Measurements from ENCODE around the gene ASTN2. TPM values are rescaled to one million over a fixed set of nuclear protein-coding genes. Genes with fewer than 3 reads are reported as not detected.

The ASTN2 gene
- total and polyA plus RNA-seq, 4 donors: 0.57 to 2.9 (median 1.4) TPM

DNA sequence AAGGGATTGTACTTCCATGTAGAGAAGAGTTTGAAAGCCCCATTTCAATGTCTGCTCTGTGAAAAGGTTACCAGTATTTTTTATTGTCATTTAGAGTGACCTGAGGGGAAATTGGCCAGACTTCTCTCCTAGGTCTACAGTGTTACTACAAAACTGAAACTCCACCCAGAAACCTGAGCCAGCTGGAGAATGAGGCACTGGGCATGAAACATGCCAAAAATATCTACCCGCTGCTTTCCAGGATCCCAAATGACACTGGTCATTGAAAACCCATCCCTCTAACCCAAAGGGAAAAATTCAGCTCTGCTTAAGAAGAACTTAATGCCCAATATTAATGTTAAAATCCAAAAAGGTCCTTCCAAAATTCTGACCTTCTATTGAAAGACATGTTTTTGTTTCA is 826.9 kb downstream of the ASTN2 start:
- TF ChIP-seq GABPA (IDR thresholded peaks at IDR 0.05 in 1 of 2, conservative IDR thresholded peaks at IDR 0.05 in 1 of 2) (no peak), ZBTB33 (IDR thresholded peaks at IDR 0.05) (no peak)
- no peaks in the 10 kb centered on the region for H3K4me1 ChIP-seq (ENCODE audit: control insufficient read depth in 4 of 4, insufficient read depth in 4 of 4, low read length in 3 of 4)
- 100% methylated on average over 1 of the region's 1 CpG for WGBS

GRCh38 chr9:116585896-116586295 is 829.0 kb downstream of the ASTN2 start:
- no peak for TF ChIP-seq SP1 (IDR thresholded peaks at IDR 0.05)
- TF ChIP-seq EGR1 (IDR thresholded peaks at IDR 0.05; ENCODE audit: low read depth in 2 of 2): no peak
- TF ChIP-seq HNF4G (IDR thresholded peaks at IDR 0.05): no peak
- WGBS: 99% methylated on average over 1 of the region's 1 CpG
- peaks cover 0 to 3% (median 0%) of the 10 kb centered on the region in 4 donors for H3K36me3 ChIP-seq (ENCODE audit: control insufficient read depth in 4 of 4, insufficient read depth in 3 of 4, low read depth in 1 of 4, low read length in 3 of 4)

More for the DNA sequence above, 826.9 kb downstream of the ASTN2 start:
- no peak overlapping the region for H3K27ac ChIP-seq (ENCODE audit: low read depth in 1 of 2, low read length in 2 of 2)
- no peak overlapping the region for H3K9ac ChIP-seq (ENCODE audit: low read depth in 1 of 2, low read length in 2 of 2)
- no peaks in the 10 kb centered on the region for H3K27me3 ChIP-seq (ENCODE audit: control insufficient read depth in 4 of 4, insufficient read depth in 4 of 4, low read length in 3 of 4)
- no peak for DNase-seq (ENCODE audit: low spot score)
- peaks cover 0 to 5% (median 0%) of the 10 kb centered on the region in 4 donors for H3K9me3 ChIP-seq (ENCODE audit: control insufficient read depth in 4 of 4, low read length in 3 of 4)
- H3K36me3 ChIP-seq (ENCODE audit: control insufficient read depth in 4 of 4, insufficient read depth in 3 of 4, low read depth in 1 of 4, low read length in 3 of 4): peaks cover 0 to 3% (median 0%) of the 10 kb centered on the region in 4 donors
- no peak overlapping the region for H3K4me3 ChIP-seq (ENCODE audit: low read depth in 1 of 3, low read length in 3 of 3)

GRCh38 chr9:116585204-116585603 is 829.7 kb downstream of the ASTN2 start:
- DNase-seq (ENCODE audit: low spot score): no peak
- Histone ChIP-seq H3K9ac (ENCODE audit: low read depth in 1 of 2, low read length in 2 of 2) (no peak overlapping the region), H3K27ac (ENCODE audit: low read depth in 1 of 2, low read length in 2 of 2) (no peak overlapping the region), H3K4me3 (ENCODE audit: low read depth in 1 of 3, low read length in 3 of 3) (no peak overlapping the region), H3K4me1 (ENCODE audit: control insufficient read depth in 4 of 4, insufficient read depth in 4 of 4, low read length in 3 of 4) (no peaks in the 10 kb centered on the region), H3K27me3 (ENCODE audit: control insufficient read depth in 4 of 4, insufficient read depth in 4 of 4, low read length in 3 of 4) (no peaks in the 10 kb centered on the region), H3K36me3 (ENCODE audit: control insufficient read depth in 4 of 4, insufficient read depth in 3 of 4, low read depth in 1 of 4, low read length in 3 of 4) (peaks cover 0 to 3% (median 0%) of the 10 kb centered on the region in 4 donors), H3K9me3 (ENCODE audit: control insufficient read depth in 4 of 4, low read length in 3 of 4) (peaks cover 0 to 5% (median 0%) of the 10 kb centered on the region in 4 donors)
- TF ChIP-seq TAF1 (conservative IDR thresholded peaks at IDR 0.05): no peak
- TF ChIP-seq JUND (IDR thresholded peaks at IDR 0.05): no peak
- TF ChIP-seq MAX (IDR thresholded peaks at IDR 0.05): no peak
- TF ChIP-seq SP1 (IDR thresholded peaks at IDR 0.05): no peak
- no peak for TF ChIP-seq HNF4G (IDR thresholded peaks at IDR 0.05)
- TF ChIP-seq GABPA (IDR thresholded peaks at IDR 0.05 in 1 of 2, conservative IDR thresholded peaks at IDR 0.05 in 1 of 2): no peak
- TF ChIP-seq FOXA2 (IDR thresholded peaks at IDR 0.05): no peak
- TF ChIP-seq YY1 (IDR thresholded peaks at IDR 0.05): no peak
- no peak for TF ChIP-seq REST (IDR thresholded peaks at IDR 0.05)
- no peak for TF ChIP-seq HNF4A (conservative IDR thresholded peaks at IDR 0.05)
- no peak for TF ChIP-seq RAD21 (IDR thresholded peaks at IDR 0.05)
- TF ChIP-seq FOXA1 (IDR thresholded peaks at IDR 0.05): no peak
- no peak for TF ChIP-seq NR2F2 (IDR thresholded peaks at IDR 0.05)
- no peak for TF ChIP-seq EGR1 (IDR thresholded peaks at IDR 0.05; ENCODE audit: low read depth in 2 of 2)
- TF ChIP-seq RXRA (IDR thresholded peaks at IDR 0.05): no peak
- TF ChIP-seq, protein P1, sequence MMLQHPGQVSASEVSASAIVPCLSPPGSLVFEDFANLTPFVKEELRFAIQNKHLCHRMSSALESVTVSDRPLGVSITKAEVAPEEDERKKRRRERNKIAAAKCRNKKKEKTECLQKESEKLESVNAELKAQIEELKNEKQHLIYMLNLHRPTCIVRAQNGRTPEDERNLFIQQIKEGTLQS (IDR thresholded peaks at IDR 0.05): no peak
- TF ChIP-seq CTCF (IDR thresholded peaks at IDR 0.05; ENCODE audit: low read depth, low read length, missing input control): no peak
- no peak for TF ChIP-seq ZBTB33 (IDR thresholded peaks at IDR 0.05)

More at GRCh38 chr9:116585896-116586295, 829.0 kb downstream of the ASTN2 start:
- no peaks in the 10 kb centered on the region for H3K4me1 ChIP-seq (ENCODE audit: control insufficient read depth in 4 of 4, insufficient read depth in 4 of 4, low read length in 3 of 4)
- DNase-seq (ENCODE audit: low spot score): no peak
- H3K9ac ChIP-seq (ENCODE audit: low read depth in 1 of 2, low read length in 2 of 2): no peak overlapping the region
- peaks cover 0 to 5% (median 0%) of the 10 kb centered on the region in 4 donors for H3K9me3 ChIP-seq (ENCODE audit: control insufficient read depth in 4 of 4, low read length in 3 of 4)
- no peaks in the 10 kb centered on the region for H3K27me3 ChIP-seq (ENCODE audit: control insufficient read depth in 4 of 4, insufficient read depth in 4 of 4, low read length in 3 of 4)
- no peak overlapping the region for H3K27ac ChIP-seq (ENCODE audit: low read depth in 1 of 2, low read length in 2 of 2)
- no peak overlapping the region for H3K4me3 ChIP-seq (ENCODE audit: low read depth in 1 of 3, low read length in 3 of 3)

Measured in liver (tissue), 9 donors.